ENCODE results near the gene MERTK.
"Not testable (repeated sequence)": the region's sequence is repeated elsewhere in the genome, so short reads cannot be mapped to it uniquely, and the experiment has no call there.

MERTK gene

GRCh38 chr2:111946294-111947114 is 48.1 kb downstream of the MERTK start:
- peak; percentile 94 for DNase-seq

GRCh38 chr2:111947219-111947618 is 48.8 kb downstream of the MERTK start:
- no peak for DNase-seq

GRCh38 chr2:111948832-111949231 is 50.4 kb downstream of the MERTK start:
- DNase-seq: no peak

- no peak for DNase-seq
Observed at GRCh38 chr2:111950236-111950635, 51.8 kb downstream of the MERTK start.

- peak; percentile 29 for DNase-seq
Observed at GRCh38 chr2:111951486-111951885, 53.1 kb downstream of the MERTK start.

GRCh38 chr2:111952871-111953452 is 54.6 kb downstream of the MERTK start:
- DNase-seq: no peak

GRCh38 chr2:111954602-111955332 is 56.4 kb downstream of the MERTK start:
- no peak for DNase-seq

GRCh38 chr2:111957872-111958354 is 59.5 kb downstream of the MERTK start:
- no peak for DNase-seq

- DNase-seq: no peak
Observed at GRCh38 chr2:111958901-111959300, 60.5 kb downstream of the MERTK start.

- no peak for DNase-seq
Observed at GRCh38 chr2:111961663-111962062, 63.3 kb downstream of the MERTK start.

GRCh38 chr2:111963086-111963485 is 64.7 kb downstream of the MERTK start:
- DNase-seq: not testable (repeated sequence)

- DNase-seq: not testable (repeated sequence)
Observed at GRCh38 chr2:111963508-111963907, 65.1 kb downstream of the MERTK start.

GRCh38 chr2:111965062-111965461 is 66.7 kb downstream of the MERTK start:
- no peak for DNase-seq

- no peak for DNase-seq
Observed at GRCh38 chr2:111966241-111966640, 67.8 kb downstream of the MERTK start.

- DNase-seq: no peak
Observed at GRCh38 chr2:111967018-111967417, 68.6 kb downstream of the MERTK start.

- no peak for DNase-seq
Observed at GRCh38 chr2:111970453-111970852, 72.0 kb downstream of the MERTK start.

GRCh38 chr2:111972955-111973565 is 74.7 kb downstream of the MERTK start:
- no peak for DNase-seq

GRCh38 chr2:111973701-111974100 is 75.3 kb downstream of the MERTK start:
- DNase-seq: no peak

GRCh38 chr2:111975053-111975552 is 76.7 kb downstream of the MERTK start:
- DNase-seq: peak; percentile 86

- DNase-seq: no peak
Observed at GRCh38 chr2:111975819-111976218, 77.4 kb downstream of the MERTK start.

- no peak for DNase-seq
Observed at GRCh38 chr2:111977240-111977639, 78.8 kb downstream of the MERTK start.

GRCh38 chr2:111978452-111979170 is 80.2 kb downstream of the MERTK start:
- DNase-seq: no peak
